ENCODE results near the gene CNIH3.

DNA sequence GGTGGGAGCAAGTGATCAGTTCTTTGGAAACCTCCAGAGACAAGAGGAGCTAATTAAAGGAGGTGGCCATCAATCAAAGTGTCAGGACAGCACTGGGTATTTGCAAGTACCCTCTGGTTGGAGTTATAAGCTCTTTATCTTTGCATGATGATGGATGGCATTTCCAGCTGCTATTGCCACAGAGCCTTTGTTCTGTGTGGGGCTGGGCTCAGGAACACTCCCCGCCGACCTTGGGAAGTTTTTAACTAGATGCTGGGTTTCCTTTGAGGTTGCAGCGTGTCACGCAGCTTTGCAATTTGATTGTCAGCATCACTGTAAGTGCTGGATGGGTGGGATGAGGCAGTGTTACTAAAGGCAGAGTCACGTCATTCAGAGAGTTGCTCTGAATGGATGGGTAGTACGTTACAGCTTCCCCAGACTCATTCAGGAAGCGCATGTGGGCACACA is 68.9 kb downstream of the CNIH3 start:
- no peak for TF ChIP-seq EZH2 (IDR thresholded peaks at IDR 0.05; ENCODE audit: borderline replicate concordance, low read depth, low read length, severe bottlenecking)
- TF ChIP-seq, protein P1, sequence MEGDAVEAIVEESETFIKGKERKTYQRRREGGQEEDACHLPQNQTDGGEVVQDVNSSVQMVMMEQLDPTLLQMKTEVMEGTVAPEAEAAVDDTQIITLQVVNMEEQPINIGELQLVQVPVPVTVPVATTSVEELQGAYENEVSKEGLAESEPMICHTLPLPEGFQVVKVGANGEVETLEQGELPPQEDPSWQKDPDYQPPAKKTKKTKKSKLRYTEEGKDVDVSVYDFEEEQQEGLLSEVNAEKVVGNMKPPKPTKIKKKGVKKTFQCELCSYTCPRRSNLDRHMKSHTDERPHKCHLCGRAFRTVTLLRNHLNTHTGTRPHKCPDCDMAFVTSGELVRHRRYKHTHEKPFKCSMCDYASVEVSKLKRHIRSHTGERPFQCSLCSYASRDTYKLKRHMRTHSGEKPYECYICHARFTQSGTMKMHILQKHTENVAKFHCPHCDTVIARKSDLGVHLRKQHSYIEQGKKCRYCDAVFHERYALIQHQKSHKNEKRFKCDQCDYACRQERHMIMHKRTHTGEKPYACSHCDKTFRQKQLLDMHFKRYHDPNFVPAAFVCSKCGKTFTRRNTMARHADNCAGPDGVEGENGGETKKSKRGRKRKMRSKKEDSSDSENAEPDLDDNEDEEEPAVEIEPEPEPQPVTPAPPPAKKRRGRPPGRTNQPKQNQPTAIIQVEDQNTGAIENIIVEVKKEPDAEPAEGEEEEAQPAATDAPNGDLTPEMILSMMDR (IDR thresholded peaks at IDR 0.05; ENCODE audit: borderline replicate concordance, extremely low read depth, low read length, poor library complexity, severe bottlenecking), result no peak

Measured in DND-41 (cell line).